ENCODE results near the gene DAPK2. TPM values are rescaled to one million over a fixed set of nuclear protein-coding genes. Genes with fewer than 3 reads are reported as not detected.

Gene DAPK2
- total RNA-seq, 4 donors from 2014 or later = 45.1 to 244 (median 107) TPM

DNA sequence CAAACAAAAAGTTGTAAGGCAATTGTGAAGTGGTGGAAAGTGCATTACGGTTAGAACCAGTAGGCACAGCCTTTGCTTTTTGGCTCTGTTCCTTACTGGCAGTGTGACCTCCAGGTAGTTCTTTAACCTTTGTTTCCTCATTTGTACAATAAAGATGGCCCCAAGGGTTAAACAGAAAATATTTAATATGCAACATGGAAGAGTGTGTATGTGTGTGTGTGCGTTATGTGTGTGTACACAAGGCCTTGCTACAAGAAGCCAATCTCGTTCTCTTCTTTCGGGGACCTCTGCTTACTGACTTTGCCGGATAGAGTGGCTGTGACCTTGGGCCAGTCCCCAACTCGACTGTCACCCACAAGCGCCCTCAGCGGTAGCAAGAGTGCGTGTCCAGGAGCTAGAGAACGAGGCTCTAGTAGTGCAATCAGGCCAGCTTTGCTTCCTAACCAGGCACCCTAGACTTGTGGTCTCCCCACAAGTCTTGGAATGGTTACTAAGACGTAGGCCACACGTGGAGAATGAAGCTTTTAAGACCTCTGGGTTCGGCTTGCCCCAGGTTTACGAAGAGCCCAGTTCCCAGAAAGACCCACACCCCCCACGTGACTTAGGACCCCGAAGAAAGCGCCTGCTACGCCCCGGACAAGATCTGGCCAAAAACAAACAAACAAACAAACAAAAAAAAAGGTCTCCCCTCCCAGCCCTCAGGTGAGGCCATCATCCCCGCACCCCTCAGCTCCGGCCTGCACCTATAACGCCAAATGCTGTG lies 46.8 kb upstream of the DAPK2 start:
- DNase-seq = peak; percentile 64
- Histone ChIP-seq H3K36me3 (peaks cover 0 to 13% (median 2%) of the 10 kb centered on the region in 4 donors), H3K4me3 (peak overlapping the region; percentile 52 to 84 (median 62)), H3K27ac (peak overlapping the region; percentile 86 to 92 (median 89)), H3K4me1 (peaks cover 27 to 62% (median 36%) of the 10 kb centered on the region in 4 donors), H3K27me3 (no peaks in the 10 kb centered on the region), H3K9me3 (no peaks in the 10 kb centered on the region)
- no peak for TF ChIP-seq POLR2A (IDR thresholded peaks at IDR 0.05)
- TF ChIP-seq POLR2AphosphoS5 (IDR thresholded peaks at IDR 0.05) = peak in 1 of 3 donors; percentile 8
- WGBS, 2 donors (ENCODE audit: low coverage in 1 of 2) = 3 to 4% methylated on average over 15 to 22 of the region's 22 CpGs
- intact Hi-C loops (cut with DNase I; ENCODE audit: low total_unique reads) = no loop called here
- in situ Hi-C loops (cut with MboI; ENCODE audit: low pct_ligation_motif_present in 1 of 4, low pct_unique_long_range_greater_than_20kb in 1 of 4, low sequenced_read_pairs in 3 of 4) = no loop called here

DNA sequence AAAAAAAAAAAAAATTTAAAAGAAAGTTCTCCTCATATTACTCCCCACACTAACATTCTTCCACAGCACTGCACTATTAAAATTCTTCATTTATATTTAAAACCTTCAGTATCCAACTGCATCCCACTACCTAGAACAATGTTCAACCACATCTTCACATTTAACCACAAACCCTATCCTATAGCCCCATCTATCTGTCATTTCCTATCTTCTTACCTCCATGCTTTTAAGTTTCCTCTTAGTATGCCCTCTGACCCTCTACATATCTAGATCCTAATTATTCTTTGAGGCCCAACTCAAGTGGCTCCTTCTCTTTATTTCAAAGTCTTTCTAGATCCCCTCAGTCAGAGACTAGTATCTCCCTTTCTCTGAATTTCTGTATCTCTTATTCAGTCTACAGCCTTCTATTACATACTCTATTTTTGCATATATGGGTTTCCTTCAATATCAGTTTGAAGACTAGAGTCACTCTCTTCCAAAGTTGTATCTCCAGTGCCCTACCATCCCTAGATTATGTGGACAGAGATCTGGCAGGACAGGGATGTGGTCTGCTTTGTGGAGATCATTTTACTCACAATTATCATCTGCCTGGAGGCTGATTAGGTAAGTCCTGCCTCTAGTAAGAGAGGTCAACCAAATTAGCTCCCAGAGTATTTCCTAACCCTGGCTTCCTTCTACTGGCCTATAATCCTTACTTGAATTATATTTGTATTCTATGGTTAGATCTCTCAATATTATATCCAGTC lies 46.0 kb upstream of the DAPK2 start:
- TF ChIP-seq, protein P1, sequence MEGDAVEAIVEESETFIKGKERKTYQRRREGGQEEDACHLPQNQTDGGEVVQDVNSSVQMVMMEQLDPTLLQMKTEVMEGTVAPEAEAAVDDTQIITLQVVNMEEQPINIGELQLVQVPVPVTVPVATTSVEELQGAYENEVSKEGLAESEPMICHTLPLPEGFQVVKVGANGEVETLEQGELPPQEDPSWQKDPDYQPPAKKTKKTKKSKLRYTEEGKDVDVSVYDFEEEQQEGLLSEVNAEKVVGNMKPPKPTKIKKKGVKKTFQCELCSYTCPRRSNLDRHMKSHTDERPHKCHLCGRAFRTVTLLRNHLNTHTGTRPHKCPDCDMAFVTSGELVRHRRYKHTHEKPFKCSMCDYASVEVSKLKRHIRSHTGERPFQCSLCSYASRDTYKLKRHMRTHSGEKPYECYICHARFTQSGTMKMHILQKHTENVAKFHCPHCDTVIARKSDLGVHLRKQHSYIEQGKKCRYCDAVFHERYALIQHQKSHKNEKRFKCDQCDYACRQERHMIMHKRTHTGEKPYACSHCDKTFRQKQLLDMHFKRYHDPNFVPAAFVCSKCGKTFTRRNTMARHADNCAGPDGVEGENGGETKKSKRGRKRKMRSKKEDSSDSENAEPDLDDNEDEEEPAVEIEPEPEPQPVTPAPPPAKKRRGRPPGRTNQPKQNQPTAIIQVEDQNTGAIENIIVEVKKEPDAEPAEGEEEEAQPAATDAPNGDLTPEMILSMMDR (IDR thresholded peaks at IDR 0.05) = no peak
- TF ChIP-seq POLR2AphosphoS5 (IDR thresholded peaks at IDR 0.05) (no peak), EP300 (IDR thresholded peaks at IDR 0.05; ENCODE audit: low read depth) (no peak), POLR2A (IDR thresholded peaks at IDR 0.05) (no peak)

DNA sequence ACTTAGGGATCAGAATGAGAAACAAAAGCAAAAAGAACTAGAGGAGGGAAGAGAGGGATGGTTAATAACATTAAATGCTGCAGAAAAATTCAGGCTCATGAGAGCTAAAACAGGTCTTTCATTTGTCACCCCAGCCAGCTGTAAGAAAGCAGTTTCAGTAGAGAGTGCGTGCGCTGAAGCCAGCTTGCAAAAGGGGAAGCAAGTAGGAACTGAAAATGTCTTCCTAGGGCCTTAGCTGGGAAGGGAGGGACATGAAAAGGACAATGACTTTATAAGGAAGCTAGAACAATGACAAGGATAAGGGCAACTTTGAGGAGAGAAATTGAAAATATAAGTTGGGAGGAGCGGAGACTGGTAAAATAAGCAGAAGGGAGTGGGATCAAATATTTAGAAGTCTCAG lies 44.2 kb upstream of the DAPK2 start:
- H3K27ac ChIP-seq = peak overlapping the region in 2 of 4 donors; percentile 55 to 60
- peaks cover 17 to 46% (median 20%) of the 10 kb centered on the region in 4 donors for H3K4me1 ChIP-seq
- peaks cover 0 to 20% (median 6%) of the 10 kb centered on the region in 4 donors for H3K36me3 ChIP-seq
- 56 to 95% methylated on average over 3 of the region's 3 CpGs for WGBS, 2 donors (ENCODE audit: low coverage in 1 of 2)
- in situ Hi-C loops (cut with MboI; ENCODE audit: low pct_ligation_motif_present in 1 of 4, low pct_unique_long_range_greater_than_20kb in 1 of 4, low sequenced_read_pairs in 3 of 4) (no loop called here), intact Hi-C loops (cut with DNase I; ENCODE audit: low total_unique reads) (no loop called here)
- H3K9me3 ChIP-seq = no peaks in the 10 kb centered on the region
- H3K27me3 ChIP-seq = no peaks in the 10 kb centered on the region
- no peak overlapping the region for H3K4me3 ChIP-seq
- no peak for DNase-seq
- TF ChIP-seq, protein P1 (IDR thresholded peaks at IDR 0.05) = no peak
- TF ChIP-seq POLR2AphosphoS5 (IDR thresholded peaks at IDR 0.05) (no peak), EP300 (IDR thresholded peaks at IDR 0.05; ENCODE audit: low read depth) (no peak), POLR2A (IDR thresholded peaks at IDR 0.05) (no peak)

More for the DNA sequence above, 46.0 kb upstream of the DAPK2 start:
- in situ Hi-C loops (cut with MboI; ENCODE audit: low pct_ligation_motif_present in 1 of 4, low pct_unique_long_range_greater_than_20kb in 1 of 4, low sequenced_read_pairs in 3 of 4) (no loop called here), intact Hi-C loops (cut with DNase I; ENCODE audit: low total_unique reads) (no loop called here)
- H3K36me3 ChIP-seq = peaks cover 0 to 17% (median 6%) of the 10 kb centered on the region in 4 donors
- H3K27ac ChIP-seq = peak overlapping the region; percentile 86 to 92 (median 89)
- H3K27me3 ChIP-seq = no peaks in the 10 kb centered on the region
- no peaks in the 10 kb centered on the region for H3K9me3 ChIP-seq
- no peak for DNase-seq
- peak overlapping the region in 3 of 4 donors; percentile 61 to 84 (median 63) for H3K4me3 ChIP-seq
- peaks cover 19 to 54% (median 29%) of the 10 kb centered on the region in 4 donors for H3K4me1 ChIP-seq

DNA sequence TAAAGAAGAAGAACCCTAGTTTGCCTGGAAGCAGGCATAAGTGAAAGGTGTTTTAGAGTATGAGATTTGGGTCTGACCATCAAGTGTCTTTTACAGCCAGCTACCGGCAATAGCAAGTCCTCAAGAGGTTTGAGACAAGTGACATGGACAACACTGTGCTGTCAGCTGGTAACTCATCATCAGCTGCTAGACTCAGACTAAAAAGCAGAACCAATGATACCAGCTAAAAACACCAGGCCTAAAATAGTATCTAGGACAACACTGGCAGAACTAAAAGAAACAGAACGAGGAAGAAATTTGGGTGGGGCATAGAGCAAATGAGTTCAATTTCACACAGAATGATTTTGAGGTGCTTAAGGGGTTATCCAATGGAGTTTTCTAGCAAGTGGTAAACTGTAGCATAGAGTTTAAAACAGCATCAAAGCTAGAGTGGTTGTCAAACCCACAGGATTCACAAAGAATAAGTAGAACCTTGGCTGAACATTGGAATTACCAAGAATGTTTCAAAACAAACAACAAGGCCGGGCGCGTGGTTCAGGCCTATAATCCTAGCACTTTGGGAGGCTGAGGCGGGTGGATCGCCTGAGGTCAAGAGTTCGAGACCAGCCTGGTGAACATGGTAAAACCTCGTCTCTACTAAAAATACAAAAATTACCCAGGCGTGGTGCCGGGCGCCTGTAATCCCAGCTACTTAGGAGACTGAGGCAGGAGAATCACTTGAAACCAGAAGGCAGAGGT lies 43.4 kb upstream of the DAPK2 start:
- Histone ChIP-seq H3K27me3 (no peaks in the 10 kb centered on the region), H3K4me3 (no peak overlapping the region), H3K36me3 (peaks cover 0 to 26% (median 10%) of the 10 kb centered on the region in 4 donors), H3K27ac (peak overlapping the region in 2 of 4 donors; percentile 55 to 60), H3K4me1 (peaks cover 9 to 38% (median 12%) of the 10 kb centered on the region in 4 donors), H3K9me3 (no peaks in the 10 kb centered on the region)
- intact Hi-C loops (cut with DNase I; ENCODE audit: low total_unique reads) = no loop called here
- WGBS, 2 donors (ENCODE audit: low coverage in 1 of 2) = 69 to 87% methylated on average over 12 of the region's 12 CpGs
- in situ Hi-C loops (cut with MboI; ENCODE audit: low pct_ligation_motif_present in 1 of 4, low pct_unique_long_range_greater_than_20kb in 1 of 4, low sequenced_read_pairs in 3 of 4) = no loop called here
- DNase-seq = no peak
- TF ChIP-seq POLR2AphosphoS5 (IDR thresholded peaks at IDR 0.05) (no peak), EP300 (IDR thresholded peaks at IDR 0.05; ENCODE audit: low read depth) (no peak), POLR2A (IDR thresholded peaks at IDR 0.05) (no peak)
- TF ChIP-seq, protein P1 (IDR thresholded peaks at IDR 0.05) = no peak

Measured in transverse colon (tissue), 4 donors.